HG03066 (cell line): ENCODE results near the gene ZFAND2B.
"Not testable (repeated sequence)": the region's sequence is repeated elsewhere in the genome, so short reads cannot be mapped to it uniquely, and the experiment has no call there.

Source experiments
- ATAC-seq: cut with Tn5 transposase; IDR thresholded peaks from one replicate; pipeline ENCODE4 v1.9.1; 2021; ENCODE audit warnings: low read depth; ENCODE audit not compliant: unreplicated experiment

Gene ZFAND2B

DNA sequence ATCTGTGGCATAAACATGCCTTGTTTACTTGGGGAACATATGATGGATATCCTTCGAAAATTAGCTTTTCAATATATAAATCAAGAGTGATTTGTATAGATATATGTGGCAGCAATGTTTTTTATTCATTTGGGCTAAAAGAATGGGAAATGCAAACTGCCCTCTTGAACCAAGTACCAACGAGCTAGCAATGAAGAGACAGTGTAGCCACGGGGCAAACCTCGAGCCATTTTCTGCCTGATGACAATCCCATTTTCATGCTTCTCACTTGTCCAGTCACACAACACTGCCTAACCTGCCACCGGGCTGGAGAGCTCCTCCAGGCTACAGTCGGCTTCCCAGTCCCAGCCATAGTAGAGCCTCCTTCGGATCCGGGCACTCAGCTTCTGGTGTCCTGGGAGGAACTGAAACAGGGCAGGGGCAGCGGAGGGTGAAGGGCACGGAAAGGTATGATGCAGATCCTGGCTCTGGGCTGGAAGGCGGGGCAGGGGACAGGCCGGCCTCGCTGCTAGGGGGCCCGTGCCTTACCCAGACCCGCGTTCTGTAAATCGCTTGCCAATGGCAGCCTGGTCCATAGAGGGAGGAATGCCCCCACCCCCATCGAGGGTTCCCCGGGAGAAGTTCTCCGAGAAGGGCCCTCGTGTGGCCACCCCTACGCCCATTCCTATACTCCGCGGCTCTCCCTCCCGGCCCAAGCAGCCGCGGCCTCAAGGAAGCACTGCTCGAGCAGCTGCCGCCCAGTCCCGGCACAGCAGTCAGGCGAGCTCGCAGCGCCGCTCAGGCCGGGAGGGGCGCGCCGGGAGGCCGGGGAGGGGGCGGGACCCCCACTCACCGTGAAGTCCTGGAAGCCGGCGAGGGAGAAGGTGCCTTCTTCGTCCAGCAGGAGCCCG, 30.4 kb upstream of the ZFAND2B start:
- peak; percentile 36 for ATAC-seq

DNA sequence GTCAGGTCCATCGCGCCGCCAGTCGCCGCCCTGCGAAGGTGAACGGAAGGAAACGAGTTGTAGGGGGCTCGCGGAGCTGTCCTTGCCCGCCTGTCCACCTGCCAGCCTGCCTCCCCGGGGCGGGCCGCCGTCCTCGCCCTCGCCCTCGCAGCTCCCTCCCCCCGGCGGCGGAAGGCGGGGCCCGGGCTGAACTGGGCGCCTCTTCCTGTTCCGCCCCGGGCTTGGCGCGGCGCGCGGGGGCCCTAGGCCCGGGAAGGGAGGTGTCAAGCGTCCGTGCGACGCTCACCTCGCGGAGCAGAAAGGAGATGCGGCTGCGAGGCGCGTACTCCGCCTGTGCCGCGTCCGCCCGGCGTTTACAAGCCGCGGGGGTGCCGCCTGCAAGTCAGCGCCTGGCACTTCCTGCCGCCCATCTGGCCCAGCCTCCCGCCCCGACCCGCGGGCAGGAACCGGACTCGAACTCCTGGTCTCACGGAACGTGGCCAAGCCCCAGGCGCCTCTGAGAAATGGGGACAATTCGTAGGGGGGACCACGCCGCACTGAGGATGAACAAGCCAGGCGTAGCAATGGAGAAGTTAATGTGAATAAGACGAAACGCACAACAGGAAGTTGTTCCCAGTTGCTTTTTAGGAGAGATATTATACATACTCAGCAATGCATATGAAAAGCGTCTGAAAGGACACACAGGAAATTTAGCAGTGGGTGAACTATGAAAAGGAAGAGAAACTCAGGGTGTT, 29.6 kb upstream of the ZFAND2B start, which contains the start of gene CNPPD1:
Gene CNPPD1, minus strand, starts transcription at position 108 of the 734 bp plus-strand sequence. Its CDS starts 97 bp downstream, at position 11.
- peak; percentile 61 for ATAC-seq

DNA sequence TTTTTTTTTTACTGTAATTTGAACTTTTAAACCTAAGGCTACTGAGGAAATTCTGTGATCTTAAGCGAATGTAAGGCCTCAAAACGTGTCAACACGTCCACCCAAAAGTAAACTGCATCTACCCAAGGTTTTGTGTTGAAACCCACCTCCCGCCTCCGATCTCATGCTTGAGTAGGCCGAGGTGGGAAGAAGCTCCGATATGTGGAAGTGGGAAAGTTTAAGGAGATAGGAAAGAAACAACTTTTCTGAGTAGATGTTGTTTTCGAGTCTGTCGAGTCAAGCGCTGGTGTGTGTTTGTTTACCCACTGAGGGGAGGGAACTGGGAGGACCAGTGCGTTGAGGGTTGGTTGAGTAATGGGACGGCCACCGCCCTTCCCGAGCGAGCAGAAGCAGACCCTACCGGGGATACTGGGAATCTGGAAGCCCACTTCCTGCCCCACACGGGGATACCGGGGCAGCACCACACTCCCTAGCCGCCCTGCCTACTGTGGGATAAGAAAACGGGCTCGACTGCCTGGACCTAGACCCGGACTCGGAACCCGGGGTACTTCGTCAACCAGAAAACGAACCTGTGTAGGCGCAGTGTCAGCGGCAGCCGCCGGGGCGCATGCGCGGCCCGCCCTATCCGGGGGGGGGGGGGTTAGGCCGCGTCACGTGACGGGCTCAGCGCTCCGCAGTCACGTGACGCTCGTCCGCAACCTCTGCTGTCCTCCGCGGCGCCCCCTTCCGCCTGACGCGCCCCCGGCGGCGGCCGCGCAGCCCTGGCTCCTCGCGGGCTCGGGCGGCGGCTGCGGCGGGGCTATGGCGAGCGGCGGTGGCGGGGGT, 28.8 kb upstream of the ZFAND2B start, which contains the start of gene RETREG2:
Gene RETREG2, plus strand, starts transcription at position 724 of the 825 bp plus-strand sequence. Its CDS starts 78 bp downstream, at position 802.
- peak; percentile 38 for ATAC-seq

DNA sequence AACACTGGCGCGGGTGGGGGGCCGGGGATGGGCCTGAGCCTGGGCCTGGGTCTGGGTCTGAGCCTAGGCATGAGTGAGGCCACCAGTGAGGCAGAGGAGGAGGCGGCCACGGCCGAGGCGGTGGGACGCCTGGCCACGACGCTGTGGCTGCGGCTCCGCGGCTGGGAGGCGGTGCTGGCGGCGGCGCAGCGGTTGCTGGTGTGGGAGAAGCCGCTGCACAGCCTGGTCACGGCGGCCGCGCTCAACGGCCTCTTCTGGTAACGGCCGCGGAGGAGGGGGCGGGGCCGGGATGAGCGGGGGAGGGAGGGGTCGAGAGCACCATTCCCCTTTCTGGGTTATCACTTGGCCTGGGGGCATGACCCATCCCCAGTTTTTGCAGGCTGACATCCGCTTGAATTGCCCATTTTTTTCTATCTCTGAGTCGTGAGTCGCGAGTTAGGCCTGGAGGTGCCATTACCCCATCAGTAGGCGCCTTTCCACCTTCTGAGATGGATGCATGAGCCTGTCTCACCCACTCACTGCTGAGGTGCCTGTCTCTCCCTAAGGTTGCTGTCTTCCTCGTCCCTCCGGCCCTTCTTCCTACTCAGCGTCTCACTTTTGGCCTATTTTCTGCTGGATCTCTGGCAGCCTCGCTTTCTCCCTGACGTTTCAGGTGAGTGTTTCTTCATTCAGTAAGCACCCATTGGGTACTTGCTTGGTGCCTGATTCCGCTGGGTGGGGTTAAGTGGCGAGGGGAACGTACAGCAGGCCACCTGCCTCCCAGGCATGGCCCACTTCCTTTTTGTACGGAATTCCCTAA, 28.0 kb upstream of the ZFAND2B start:
- ATAC-seq, result peak; percentile 18

DNA sequence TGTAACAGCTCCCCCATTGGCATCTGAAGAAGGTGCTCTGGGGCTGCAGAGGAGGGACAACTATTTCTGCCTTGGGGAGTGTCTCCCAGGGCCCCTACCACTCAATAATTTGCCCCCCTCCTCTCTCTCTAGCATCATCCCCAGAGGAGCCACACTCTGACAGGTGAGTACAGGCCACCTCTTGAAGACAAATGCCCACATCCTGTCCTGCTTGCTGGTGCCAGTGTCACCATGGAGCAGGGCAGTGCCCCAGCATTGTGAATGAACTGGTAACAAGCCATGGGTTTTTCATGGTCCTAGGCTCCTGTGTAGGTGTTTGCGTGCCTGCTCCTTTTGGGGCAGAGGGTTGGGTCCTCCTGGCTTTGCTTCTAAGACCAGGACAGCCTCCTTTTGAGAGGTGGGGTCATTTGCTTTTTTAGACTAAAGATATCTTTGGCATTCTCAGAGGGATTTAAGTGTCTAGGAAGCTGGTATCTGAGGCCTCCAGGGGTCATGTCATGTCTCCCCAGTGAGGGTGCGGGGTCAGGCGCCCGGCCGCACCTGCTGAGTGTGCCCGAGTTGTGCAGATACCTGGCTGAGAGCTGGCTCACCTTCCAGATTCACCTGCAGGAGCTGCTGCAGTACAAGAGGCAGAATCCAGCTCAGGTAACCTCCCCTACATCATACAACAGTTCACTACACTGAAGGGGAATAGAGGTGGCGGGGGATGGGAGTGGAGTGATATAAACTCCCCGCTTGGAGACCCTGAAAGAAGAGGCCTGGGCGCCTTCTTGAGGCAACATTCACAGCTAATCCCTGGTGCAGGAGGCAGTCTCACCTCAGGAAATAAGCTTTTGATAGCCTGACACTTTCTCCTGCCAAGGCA, 26.7 kb upstream of the ZFAND2B start:
- no peak for ATAC-seq

DNA sequence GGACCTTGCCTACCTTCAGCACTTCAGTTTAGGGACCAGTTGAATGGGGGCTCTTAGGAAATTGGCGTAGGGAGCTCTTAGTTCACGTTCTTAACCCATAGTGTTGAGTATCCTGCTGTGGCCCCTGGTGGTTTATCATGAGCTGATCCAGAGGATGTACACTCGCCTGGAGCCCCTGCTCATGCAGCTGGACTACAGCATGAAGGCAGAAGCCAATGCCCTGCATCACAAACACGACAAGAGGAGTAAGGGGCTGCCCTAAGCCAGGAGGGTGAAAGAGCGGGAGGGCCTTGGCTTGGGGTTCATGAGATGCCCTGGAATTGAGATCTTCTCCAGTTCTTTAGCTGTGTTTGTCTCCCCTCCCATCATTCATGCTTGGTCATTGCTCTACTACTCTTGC, 25.6 kb upstream of the ZFAND2B start:
- ATAC-seq, result no peak

DNA sequence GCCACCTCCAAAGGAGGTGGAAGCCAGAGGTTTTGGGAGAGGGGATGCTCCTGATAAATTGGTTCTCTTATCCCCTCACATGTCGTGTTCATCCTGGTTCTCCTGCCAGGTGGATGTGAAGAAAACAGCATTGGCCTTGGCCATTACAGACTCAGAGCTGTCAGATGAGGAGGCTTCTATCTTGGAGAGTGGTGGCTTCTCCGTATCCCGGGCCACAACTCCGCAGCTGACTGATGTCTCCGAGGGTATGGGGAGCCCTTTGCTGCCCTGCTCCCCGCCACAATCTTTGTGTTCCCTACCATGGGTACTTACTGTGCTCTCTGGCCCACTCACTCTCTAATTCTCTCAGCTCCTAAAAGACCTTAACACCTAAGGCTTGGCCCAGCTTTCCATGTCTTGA, 25.1 kb upstream of the ZFAND2B start:
- ATAC-seq, result no peak

DNA sequence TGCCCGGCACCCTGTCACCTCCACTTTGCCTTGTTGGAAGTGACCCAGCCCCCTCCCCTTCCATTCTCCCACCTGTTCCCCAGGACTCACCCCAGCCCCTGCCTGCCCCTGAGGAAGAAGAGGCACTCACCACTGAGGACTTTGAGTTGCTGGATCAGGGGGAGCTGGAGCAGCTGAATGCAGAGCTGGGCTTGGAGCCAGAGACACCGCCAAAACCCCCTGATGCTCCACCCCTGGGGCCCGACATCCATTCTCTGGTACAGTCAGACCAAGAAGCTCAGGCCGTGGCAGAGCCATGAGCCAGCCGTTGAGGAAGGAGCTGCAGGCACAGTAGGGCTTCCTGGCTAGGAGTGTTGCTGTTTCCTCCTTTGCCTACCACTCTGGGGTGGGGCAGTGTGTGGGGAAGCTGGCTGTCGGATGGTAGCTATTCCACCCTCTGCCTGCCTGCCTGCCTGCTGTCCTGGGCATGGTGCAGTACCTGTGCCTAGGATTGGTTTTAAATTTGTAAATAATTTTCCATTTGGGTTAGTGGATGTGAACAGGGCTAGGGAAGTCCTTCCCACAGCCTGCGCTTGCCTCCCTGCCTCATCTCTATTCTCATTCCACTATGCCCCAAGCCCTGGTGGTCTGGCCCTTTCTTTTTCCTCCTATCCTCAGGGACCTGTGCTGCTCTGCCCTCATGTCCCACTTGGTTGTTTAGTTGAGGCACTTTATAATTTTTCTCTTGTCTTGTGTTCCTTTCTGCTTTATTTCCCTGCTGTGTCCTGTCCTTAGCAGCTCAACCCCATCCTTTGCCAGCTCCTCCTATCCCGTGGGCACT, 24.0 kb upstream of the ZFAND2B start:
- ATAC-seq, result no peak

DNA sequence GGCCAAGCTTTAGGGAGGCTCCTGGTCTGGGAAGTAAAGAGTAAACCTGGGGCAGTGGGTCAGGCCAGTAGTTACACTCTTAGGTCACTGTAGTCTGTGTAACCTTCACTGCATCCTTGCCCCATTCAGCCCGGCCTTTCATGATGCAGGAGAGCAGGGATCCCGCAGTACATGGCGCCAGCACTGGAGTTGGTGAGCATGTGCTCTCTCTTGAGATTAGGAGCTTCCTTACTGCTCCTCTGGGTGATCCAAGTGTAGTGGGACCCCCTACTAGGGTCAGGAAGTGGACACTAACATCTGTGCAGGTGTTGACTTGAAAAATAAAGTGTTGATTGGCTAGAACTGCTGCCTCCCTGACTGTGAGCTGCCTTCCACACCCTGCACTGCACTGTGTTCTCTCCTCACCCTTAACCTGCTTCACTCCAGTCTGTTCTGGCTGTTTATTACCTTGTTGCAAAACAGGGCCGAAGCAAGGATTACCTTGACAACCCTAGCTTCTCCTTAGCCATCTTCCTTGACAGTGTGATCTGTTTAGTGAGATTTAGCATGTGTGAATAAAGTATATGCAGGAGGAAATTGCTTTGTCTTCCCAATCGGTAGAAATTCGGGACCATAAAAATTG, 23.3 kb upstream of the ZFAND2B start:
- ATAC-seq, result no peak

DNA sequence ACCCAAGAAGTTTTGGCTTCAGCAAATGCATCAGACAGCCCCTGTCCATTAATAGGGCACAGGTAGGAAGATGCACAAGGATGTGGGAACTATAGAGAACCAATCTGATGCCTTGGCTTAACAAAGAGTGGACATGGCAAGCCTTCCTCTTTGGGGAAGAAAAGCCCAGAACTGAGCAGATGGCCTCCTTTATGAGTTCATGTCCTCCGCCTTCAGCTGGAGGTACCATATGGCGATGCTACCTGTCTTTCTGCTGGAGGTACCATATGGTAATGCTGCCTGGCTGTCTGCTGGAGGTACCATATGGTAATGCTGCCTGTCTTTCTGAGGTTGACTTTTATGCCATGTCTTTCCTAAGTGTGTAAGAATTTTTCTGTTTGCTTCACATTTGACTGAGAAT, 22.5 kb upstream of the ZFAND2B start:
- ATAC-seq, result no peak

DNA sequence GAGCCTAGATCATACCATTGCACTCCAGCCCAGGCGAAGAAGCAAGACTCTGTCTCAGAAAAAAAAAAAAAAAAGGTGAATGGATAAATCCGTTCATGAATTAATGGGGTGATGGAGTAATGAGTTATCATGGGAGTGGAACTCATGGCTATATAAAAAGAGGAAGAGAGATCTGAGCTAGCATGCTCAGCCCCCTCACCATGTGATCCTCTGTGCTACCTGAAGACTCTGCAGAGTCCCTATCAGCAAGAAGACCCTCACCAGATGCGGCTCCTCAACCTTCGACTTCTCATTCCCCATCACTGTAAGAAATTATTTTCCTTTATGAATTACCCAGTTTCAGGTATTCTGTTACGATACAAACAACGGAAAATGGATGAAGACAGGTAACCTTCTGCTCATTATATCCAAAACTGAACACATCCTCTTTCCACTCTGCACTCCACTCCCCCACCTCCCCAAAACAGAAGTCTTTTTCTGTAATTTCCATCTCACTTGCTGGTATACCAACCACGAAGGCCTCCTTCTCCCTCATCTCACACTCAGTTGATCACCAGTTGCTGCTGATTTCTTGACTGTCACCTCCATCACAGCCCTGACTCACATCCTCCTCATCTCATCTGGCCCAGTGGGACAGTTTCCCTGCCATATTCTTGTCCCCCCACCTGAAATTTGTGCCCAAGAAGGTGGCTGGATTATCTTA, 19.7 kb upstream of the ZFAND2B start:
- no peak for ATAC-seq

DNA sequence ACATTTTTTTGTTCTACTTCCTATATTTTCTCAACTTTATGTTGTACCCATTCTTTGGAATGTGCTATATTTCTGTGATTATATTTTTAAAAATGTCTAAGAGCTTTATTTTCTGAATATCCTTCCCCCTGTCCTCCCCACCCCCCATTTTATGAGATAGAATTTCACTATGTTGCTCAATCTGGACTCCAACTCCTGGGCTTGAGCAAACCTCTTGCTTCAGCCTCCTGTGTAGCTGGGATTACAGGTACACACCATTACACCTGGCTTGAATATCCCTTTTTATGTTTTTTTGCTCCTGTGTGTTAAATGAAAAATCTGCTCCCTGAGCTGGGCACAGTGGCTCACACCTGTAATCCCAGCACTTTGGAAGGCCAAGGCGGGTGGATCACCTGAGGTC, 9.2 kb upstream of the ZFAND2B start:
- ATAC-seq, result no peak

DNA sequence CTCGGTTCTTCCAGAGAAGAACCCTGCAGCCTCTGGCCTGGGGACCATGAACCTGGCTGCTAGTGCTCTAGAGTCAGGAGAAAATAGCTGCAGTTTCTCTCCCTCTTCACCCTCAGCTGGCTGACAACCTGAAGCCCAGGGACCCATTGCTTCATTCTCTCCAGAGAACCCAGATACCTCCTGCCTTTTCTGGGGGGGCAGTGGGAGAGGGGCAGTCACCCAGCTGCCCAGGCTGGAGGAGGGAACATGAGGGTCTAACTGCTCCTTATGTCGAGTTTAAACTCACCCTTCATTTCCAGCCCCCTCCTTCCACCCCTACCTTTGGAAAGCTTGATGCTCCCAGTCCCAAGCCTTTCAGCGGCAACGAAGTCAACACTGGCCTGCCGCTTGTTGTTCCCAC, 7.6 kb upstream of the ZFAND2B start:
- ATAC-seq, result no peak

DNA sequence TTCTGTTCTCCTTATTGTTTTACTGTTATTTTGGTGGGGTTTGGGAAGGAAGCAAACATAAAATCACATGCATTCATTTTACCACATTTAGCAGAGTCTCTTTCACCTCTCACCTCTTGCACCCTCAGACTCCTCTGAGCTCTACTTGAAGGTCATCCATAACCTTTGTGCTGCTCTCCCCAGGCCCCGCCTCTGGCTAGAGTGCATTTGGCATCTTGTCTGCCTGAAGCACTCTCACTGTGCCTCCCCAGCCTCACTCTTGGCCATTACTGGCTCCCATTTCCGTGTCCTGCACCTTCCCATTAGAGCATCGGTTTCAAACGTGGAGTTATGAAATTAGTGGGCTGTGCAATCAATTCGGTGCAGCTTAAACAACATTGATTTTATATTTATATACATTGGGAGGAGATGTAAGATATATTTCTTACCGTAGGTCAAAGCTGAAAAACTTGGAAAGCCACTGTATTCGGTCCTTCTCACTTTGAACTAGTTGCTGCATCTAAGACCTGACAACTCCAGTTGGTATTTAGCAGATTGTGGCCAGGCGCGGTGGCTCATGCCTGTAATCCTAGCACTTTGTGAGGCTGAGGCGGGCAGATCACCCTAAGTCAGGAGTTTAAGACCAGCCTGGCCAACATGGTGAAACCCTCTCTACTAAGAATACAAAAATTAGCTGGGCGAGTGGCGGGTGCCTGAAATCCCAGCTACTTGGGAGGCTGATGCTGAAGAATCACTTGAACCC, 6.9 kb upstream of the ZFAND2B start:
- ATAC-seq, result no peak

DNA sequence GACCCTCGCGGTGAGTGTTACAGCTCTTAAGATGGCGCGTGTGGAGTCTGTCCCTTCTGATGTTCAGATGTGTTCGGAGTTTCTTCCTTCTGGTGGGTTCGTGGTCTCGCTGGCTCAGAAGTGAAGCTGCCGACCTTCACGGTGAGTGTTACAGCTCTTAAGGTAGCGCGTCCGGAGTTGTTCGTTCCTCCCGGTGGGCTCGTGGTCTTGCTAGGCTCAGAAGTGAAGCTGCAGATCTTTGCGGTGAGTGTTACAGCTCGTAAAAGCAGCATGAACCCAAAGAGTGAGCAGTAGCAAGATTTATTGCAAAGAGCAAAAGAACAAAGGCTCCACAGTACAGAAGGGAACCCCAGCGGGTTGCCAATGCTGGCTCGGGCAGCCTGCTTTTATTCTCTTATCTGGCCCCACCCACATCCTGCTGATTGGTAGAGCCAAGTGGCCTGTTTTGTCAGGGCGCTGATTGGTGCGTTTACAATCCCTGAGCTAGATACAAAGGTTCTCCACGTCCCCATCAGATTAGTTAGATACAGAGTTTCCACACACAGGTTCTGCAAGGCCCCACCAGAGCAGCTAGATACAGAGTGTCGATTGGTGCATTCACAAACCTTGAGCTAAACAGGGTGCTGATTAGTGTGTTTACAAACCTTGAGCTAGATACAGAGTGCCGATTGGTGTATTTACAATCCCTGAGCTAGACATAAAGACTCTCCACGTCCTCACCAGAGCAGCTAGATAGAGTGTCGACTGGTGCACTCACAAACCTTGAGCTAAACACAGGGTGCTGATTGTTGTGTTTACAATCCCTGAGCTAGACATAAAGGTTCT, 5.9 kb upstream of the ZFAND2B start:
- not testable (repeated sequence) for ATAC-seq

DNA sequence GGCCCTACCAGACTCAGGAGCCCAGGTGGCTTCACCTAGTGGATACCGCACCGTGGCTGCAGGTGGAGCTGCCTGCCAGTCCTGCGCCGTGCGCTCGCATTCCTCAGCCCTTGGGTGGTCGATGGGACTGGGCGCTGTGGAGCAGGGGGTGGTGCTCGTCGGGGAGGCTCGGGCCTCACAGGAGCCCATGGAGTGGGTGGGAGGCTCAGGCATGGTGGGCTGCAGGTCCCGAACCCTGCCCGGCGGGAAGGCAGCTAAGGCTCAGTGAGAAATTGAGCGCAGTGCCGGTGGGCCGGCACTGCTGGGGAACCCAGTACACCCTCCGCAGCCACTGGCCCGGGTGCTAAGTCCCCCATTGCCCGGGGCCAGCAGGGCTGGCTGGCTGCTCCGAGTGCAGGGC, 5.3 kb upstream of the ZFAND2B start:
- not testable (repeated sequence) for ATAC-seq
